Fibroblast of the aortic adventitia (primary cell): ENCODE data around the gene DTL. TPM values are rescaled to one million over a fixed set of nuclear protein-coding genes. Genes with fewer than 3 reads are reported as not detected.

Experiments used
- DNase-seq: peaks from one replicate; pipeline ENCODE4 v3.0.0-alpha.2; 2010; ENCODE audit warnings: low read depth
- H3K4me3 ChIP-seq: 2 replicates; pipeline ENCODE4 v1.5.1; 2011; ENCODE audit warnings: low read depth, mild to moderate bottlenecking, control low read depth, low read length, moderate library complexity
- CTCF ChIP-seq: IDR thresholded peaks from 2 replicates; pipeline ENCODE4 v1.5.1; 2011; ENCODE audit warnings: mild to moderate bottlenecking, low read length, control low read depth, inconsistent platforms; ENCODE audit not compliant: insufficient read depth
- total RNA-seq: library from RNA; depleted of rRNA; stranded (reverse); fragments of >200 nt; gene quantifications from 2 replicates; pipeline ENCODE4 v1.2.3, GENCODE V29; 2012; ENCODE audit warnings: low replicate concordance

Gene DTL
- total RNA-seq, 1 donor: 47.7 TPM

GRCh38 chr1:212060632-212061472 is 25.3 kb downstream of the DTL start:
- no peak for DNase-seq
- no peak overlapping the region for H3K4me3 ChIP-seq
- TF ChIP-seq CTCF: no peak

GRCh38 chr1:212062832-212063438 is 27.4 kb downstream of the DTL start:
- no peak overlapping the region for H3K4me3 ChIP-seq
- DNase-seq: peak; percentile 65
- TF ChIP-seq CTCF: peak; percentile 53

GRCh38 chr1:212067787-212068186 is 32.2 kb downstream of the DTL start:
- TF ChIP-seq CTCF: no peak
- DNase-seq: no peak
- no peak overlapping the region for H3K4me3 ChIP-seq

GRCh38 chr1:212070720-212071302 is 35.3 kb downstream of the DTL start:
- DNase-seq: peak; percentile 80
- TF ChIP-seq CTCF: peak; percentile 72
- no peak overlapping the region for H3K4me3 ChIP-seq

GRCh38 chr1:212072047-212072446 is 36.5 kb downstream of the DTL start:
- DNase-seq: no peak
- no peak overlapping the region for H3K4me3 ChIP-seq
- TF ChIP-seq CTCF: no peak

GRCh38 chr1:212073490-212073889 is 37.9 kb downstream of the DTL start:
- DNase-seq: peak; percentile 39
- H3K4me3 ChIP-seq: no peak overlapping the region
- TF ChIP-seq CTCF: no peak
